ENCODE results near the gene TFEB. TPM values are rescaled to one million over a fixed set of nuclear protein-coding genes. Genes with fewer than 3 reads are reported as not detected.

Gene TFEB
- total RNA-seq, 1 donor from 2014 or later = 18.6 TPM

DNA sequence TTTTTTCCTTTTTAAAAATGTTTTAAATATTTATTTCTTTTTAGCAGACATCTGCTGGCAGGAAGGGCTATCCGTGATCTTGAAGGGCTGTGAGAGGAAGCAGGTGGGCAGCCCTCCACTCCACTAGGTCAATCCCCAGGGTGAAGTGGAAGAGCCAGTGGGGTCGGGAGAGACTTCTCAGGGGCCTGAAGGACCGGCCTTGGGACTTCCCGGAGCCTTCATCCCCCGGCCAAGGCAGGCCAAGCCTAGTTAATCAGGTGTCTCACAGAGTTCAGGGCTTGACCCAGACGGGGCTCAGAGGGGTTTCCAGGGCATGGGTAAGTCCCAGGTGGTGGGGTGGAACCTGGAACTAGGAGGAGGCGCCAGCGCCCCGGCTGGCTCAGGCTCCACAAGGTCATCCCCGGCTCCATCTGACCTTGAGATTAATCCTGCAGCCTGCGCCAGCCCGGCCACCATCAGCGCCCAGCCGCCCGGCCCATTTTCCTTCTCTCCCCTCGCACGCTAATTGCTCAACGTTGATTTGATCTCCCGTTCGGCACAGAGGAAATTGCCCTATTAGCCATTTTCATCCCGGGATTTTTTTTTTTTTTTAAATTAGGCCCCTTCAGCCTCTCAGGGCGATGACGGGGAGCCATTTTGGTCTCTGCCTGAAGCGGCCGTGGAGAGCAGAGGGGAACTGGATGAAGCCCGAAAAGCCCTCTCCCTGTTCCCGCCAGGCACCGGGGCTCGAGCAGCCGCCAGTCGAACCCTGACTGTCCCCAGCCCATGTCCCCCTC lies 52.7 kb downstream of the TFEB start:
- Histone ChIP-seq H3K27ac (peak overlapping the region; percentile 33 to 52), H3K9me3 (no peaks in the 10 kb centered on the region), H3K4me3 (peak overlapping the region; percentile 53 to 64), H3K4me1 (peaks cover 5 to 14% of the 10 kb centered on the region in 2 donors), H3K36me3 (peaks cover 20 to 33% of the 10 kb centered on the region in 2 donors), H3K27me3 (no peaks in the 10 kb centered on the region)
- no peak for TF ChIP-seq CTCF (IDR thresholded peaks at IDR 0.05)
- DNase-seq (ENCODE audit: low spot score in 2 of 2) = no peak
- intact Hi-C loops (cut with DNase I) = loop anchor here (1.0 to 5.0 kb wide), 4 partner anchors 79 to 313 kb away; no protein-coding TSS in a partner anchor

GRCh38 chr6:41682056-41682477 lies 53.3 kb downstream of the TFEB start:
- Histone ChIP-seq H3K27ac (no peak overlapping the region), H3K27me3 (no peaks in the 10 kb centered on the region), H3K4me1 (peaks cover 5 to 14% of the 10 kb centered on the region in 2 donors), H3K4me3 (no peak overlapping the region), H3K9me3 (no peaks in the 10 kb centered on the region), H3K36me3 (peaks cover 14 to 27% of the 10 kb centered on the region in 2 donors)
- intact Hi-C loops (cut with DNase I) = loop anchor here (1.0 to 5.0 kb wide), 3 partner anchors 215 to 313 kb away; no protein-coding TSS in a partner anchor
- TF ChIP-seq CTCF (IDR thresholded peaks at IDR 0.05) = peak; percentile 73 to 88 (median 81)
- DNase-seq (ENCODE audit: low spot score in 2 of 2) = peak; percentile 63 to 94

DNA sequence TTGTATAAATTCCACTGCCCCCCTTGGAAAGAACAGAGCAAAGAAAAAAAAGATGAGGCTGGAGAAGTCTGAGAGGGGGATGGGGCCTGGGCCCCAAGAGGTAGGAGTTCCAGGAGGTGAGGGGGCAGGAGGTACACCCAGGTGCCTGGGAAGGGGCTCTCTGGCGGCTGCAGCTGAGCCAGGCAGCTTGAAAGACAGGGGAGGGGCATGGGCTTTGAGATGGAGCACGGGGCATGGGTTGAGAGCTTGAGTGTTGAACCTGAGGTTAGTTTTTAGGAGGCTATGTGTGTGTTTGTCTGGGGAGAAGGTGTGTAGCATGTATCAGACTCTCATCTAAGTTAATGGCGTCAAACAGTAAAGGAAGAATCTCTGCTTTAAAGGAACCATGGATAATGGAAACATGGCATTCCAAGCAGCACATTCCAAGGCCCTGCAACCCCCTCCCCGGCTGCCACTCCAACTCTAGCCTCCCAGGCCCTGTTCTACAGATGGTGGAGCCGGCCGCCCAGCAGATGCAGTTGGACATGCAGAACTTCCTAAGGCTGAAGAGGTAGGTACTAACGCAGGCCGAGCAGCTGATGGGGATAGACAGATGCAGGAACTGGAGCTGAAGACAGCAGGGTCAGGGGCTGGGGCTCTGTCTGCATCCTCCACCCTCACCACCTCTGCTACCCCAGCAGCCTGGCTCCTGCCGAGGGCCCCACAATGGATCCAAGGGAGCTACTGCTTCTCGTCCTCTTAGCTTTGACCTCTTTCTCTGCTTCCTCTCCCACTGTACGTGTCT lies 55.0 kb downstream of the TFEB start:
- peaks cover under 1 to 13% of the 10 kb centered on the region in 2 donors for H3K36me3 ChIP-seq
- peaks cover 5 to 14% of the 10 kb centered on the region in 2 donors for H3K4me1 ChIP-seq
- intact Hi-C loops (cut with DNase I) = loop anchor here (5.0 kb wide), 2 partner anchors 213 to 253 kb away; no protein-coding TSS in a partner anchor
- H3K27me3 ChIP-seq = no peaks in the 10 kb centered on the region
- DNase-seq (ENCODE audit: low spot score in 2 of 2) = no peak
- no peaks in the 10 kb centered on the region for H3K9me3 ChIP-seq
- H3K27ac ChIP-seq = no peak overlapping the region
- no peak overlapping the region for H3K4me3 ChIP-seq
- no peak for TF ChIP-seq CTCF (IDR thresholded peaks at IDR 0.05)

- intact Hi-C loops (cut with DNase I) = loop anchor here (5.0 kb wide), 2 partner anchors 212 to 252 kb away; no protein-coding TSS in a partner anchor
- Histone ChIP-seq H3K27ac (no peak overlapping the region), H3K4me1 (peaks cover 5 to 14% of the 10 kb centered on the region in 2 donors), H3K9me3 (no peaks in the 10 kb centered on the region), H3K36me3 (peaks cover 0 to 6% of the 10 kb centered on the region in 2 donors), H3K27me3 (no peaks in the 10 kb centered on the region), H3K4me3 (no peak overlapping the region)
- no peak for DNase-seq (ENCODE audit: low spot score in 2 of 2)
- no peak for TF ChIP-seq CTCF (IDR thresholded peaks at IDR 0.05)
Observed at GRCh38 chr6:41679696-41680095, 55.7 kb downstream of the TFEB start.

GRCh38 chr6:41678511-41679084 lies 56.8 kb downstream of the TFEB start:
- Histone ChIP-seq H3K9me3 (no peaks in the 10 kb centered on the region), H3K4me1 (peaks cover 5 to 14% of the 10 kb centered on the region in 2 donors), H3K27me3 (no peaks in the 10 kb centered on the region), H3K27ac (no peak overlapping the region), H3K4me3 (no peak overlapping the region), H3K36me3 (no peaks in the 10 kb centered on the region)
- intact Hi-C loops (cut with DNase I) = no loop called here
- no peak for TF ChIP-seq CTCF (IDR thresholded peaks at IDR 0.05)
- DNase-seq (ENCODE audit: low spot score in 2 of 2) = no peak
